GM21381 (cell line): ENCODE data around the gene SHKBP1.
"Not testable (repeated sequence)": the region's sequence is repeated elsewhere in the genome, so short reads cannot be mapped to it uniquely, and the experiment has no call there.

ENCODE experiments used
- ATAC-seq: cut with Tn5 transposase; IDR thresholded peaks from one replicate; pipeline ENCODE4 v1.9.1; 2021; ENCODE audit warnings: mild to moderate bottlenecking, moderate library complexity; ENCODE audit not compliant: unreplicated experiment

The SHKBP1 gene

GRCh38 chr19:40613690-40614621 is 37.3 kb downstream of the SHKBP1 start:
- peak; percentile 51 for ATAC-seq

GRCh38 chr19:40614622-40615411 is 38.1 kb downstream of the SHKBP1 start:
- no peak for ATAC-seq

- ATAC-seq = no peak
Observed at GRCh38 chr19:40616178-40616577, 39.5 kb downstream of the SHKBP1 start.

- ATAC-seq = no peak
Observed at GRCh38 chr19:40616941-40617340, 40.3 kb downstream of the SHKBP1 start.

GRCh38 chr19:40617961-40618360 is 41.3 kb downstream of the SHKBP1 start:
- ATAC-seq = no peak

- no peak for ATAC-seq
Observed at GRCh38 chr19:40619333-40620160, 42.9 kb downstream of the SHKBP1 start.

- no peak for ATAC-seq
Observed at GRCh38 chr19:40620161-40620485, 43.5 kb downstream of the SHKBP1 start.

- ATAC-seq = no peak
Observed at GRCh38 chr19:40621283-40621682, 44.6 kb downstream of the SHKBP1 start.

GRCh38 chr19:40621966-40622772 is 45.5 kb downstream of the SHKBP1 start:
- no peak for ATAC-seq

- no peak for ATAC-seq
Observed at GRCh38 chr19:40622773-40623075, 46.1 kb downstream of the SHKBP1 start.

GRCh38 chr19:40623403-40624251 is 47.0 kb downstream of the SHKBP1 start:
- ATAC-seq = no peak

GRCh38 chr19:40624369-40625153 is 47.9 kb downstream of the SHKBP1 start:
- ATAC-seq = not testable (repeated sequence)

GRCh38 chr19:40625406-40626120 is 48.9 kb downstream of the SHKBP1 start:
- no peak for ATAC-seq

GRCh38 chr19:40626918-40627317 is 50.2 kb downstream of the SHKBP1 start:
- no peak for ATAC-seq

GRCh38 chr19:40627486-40628279 is 51.0 kb downstream of the SHKBP1 start:
- no peak for ATAC-seq

GRCh38 chr19:40629346-40629745 is 52.7 kb downstream of the SHKBP1 start:
- no peak for ATAC-seq

- no peak for ATAC-seq
Observed at GRCh38 chr19:40630571-40631160, 54.0 kb downstream of the SHKBP1 start.
